Heart left ventricle (tissue), 13 donors: ENCODE results near the gene THAP6.

Experiments used
- CTCF ChIP-seq, 12 donors: fragments of 200-600 bp; sonication (generic) in 4 of 12; IDR thresholded peaks; one replicate each; pipeline versions ENCODE4 v1.5.0 to v1.8.0; 2018 to 2022; ENCODE audit warnings: antibody characterized with exemption in 12 of 12, mild to moderate bottlenecking in 5 of 12
- POLR2A ChIP-seq, 2 donors: fragments of 450-650 bp; IDR thresholded peaks; one replicate each; pipeline ENCODE4 v1.6.1; 2017; ENCODE audit warnings: antibody characterized with exemption in 2 of 2, mild to moderate bottlenecking in 2 of 2, moderate library complexity in 2 of 2
- donor health status: ischemic (EF 13 %, LVEDD 7.1; RV severe dilation, severe dysfunction).
- donor health status: DM: no; HTN: yes; CAD: no.
- donor health status: DM: no; HTN: no; CAD: no.
- donor health status: ischemic (EF 25% LVEDD 6.9; RV normal size, moderate dysfunction).
- donor health status: ischemic (EF 25% LVEDD 5.7; RV mildly dilated, moderate dysfunction).
- donor health status: ischemic (EF 35%, LVEDD 5.7; RV mildly dilated, moderate dysfunction).
- donor health status: nonischemic (EF 11% LVEDD 7.7; RV severe dilation, severe dysfunction).
- donor health status: DM: yes; HTN: yes; CAD: no.
- donor health status: PGD.
- donor health status: ischemic (EF 29% LVEDD 5.4; RV normal size, mild dysfunction).
- donor health status: nonischemic (EF 23%, LVEDD 6.1; RV moderate dilation, normal function).

GRCh38 chr4:75545526-75545925, 31.3 kb downstream of the THAP6 start:
- TF ChIP-seq CTCF (IDR thresholded peaks at IDR 0.05) (no peak), POLR2A (IDR thresholded peaks at IDR 0.05) (no peak)
